ENCODE data around the gene KASH5.
A peak's percentile ranks its signal among the peaks of the same experiment; 100 is the strongest.

Gene KASH5

DNA sequence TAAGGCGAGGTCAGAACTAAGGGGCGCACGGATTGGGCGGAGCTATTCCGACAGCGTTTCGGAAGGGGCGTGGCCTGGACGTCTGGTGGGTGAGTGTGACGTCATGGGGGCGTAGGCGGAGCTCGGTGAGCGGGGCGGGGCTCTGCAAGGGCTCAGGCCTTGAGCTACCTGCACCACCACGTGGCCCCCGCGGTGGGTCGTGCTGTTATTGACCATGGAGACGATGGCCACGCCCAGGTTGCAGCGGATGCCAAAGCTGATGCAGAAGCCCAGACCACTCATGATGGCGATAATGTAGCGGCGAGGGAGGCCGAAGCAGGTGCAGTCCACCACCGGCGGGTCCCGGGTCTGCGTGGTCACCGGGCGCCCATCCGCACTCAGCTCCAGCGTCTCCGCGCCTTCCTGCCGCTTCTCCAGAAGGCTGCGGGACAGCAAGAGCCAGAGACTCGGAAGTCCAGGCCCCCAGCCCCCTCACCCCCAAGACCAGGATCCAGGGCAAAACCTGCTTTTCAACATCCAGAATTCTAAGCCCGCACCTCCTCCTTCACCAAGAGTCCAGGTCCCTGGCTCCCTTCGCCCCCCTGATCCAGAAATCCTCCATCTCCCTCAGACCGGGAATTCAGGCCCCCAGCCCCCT lies 48.5 kb downstream of the KASH5 start:
- Histone ChIP-seq H3K4me1 (ENCODE audit: control insufficient read depth, low read depth, low read length) (peaks cover 3% of the 10 kb centered on the region), H3K27ac (ENCODE audit: low read length) (no peak overlapping the region)

DNA sequence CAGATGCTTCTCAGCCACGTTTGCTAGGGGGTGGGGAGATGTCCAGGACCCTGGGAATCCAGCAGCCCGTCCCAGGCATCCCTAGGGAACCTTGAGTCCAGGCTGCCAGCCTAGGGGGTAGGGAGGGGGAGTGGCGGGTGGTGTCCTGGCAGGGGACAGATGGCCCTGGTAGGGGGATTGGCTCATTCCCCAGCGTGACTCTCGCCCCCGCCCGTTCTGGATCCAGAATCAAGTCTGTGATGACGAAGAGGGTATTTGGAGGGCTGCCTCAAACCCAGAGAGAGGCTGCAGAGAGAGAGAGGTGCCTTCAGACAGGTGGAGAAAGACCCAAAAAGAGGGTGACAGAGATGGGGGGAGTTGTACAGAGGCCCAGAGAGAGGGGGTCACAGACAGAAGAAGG lies 49.2 kb downstream of the KASH5 start:
- no peak overlapping the region for H3K9ac ChIP-seq (ENCODE audit: low read length)

More for the DNA sequence above, 48.5 kb downstream of the KASH5 start:
- Histone ChIP-seq H3K4me3 (ENCODE audit: low read length) (no peak overlapping the region), H3K9me3 (ENCODE audit: control insufficient read depth, low read depth, low read length) (no peaks in the 10 kb centered on the region), H3K27me3 (ENCODE audit: control insufficient read depth, insufficient read depth, low read length) (peaks cover 70% of the 10 kb centered on the region), H3K9ac (ENCODE audit: low read length) (no peak overlapping the region), H3K36me3 (ENCODE audit: control insufficient read depth, low read depth, low read length) (no peaks in the 10 kb centered on the region)

DNA sequence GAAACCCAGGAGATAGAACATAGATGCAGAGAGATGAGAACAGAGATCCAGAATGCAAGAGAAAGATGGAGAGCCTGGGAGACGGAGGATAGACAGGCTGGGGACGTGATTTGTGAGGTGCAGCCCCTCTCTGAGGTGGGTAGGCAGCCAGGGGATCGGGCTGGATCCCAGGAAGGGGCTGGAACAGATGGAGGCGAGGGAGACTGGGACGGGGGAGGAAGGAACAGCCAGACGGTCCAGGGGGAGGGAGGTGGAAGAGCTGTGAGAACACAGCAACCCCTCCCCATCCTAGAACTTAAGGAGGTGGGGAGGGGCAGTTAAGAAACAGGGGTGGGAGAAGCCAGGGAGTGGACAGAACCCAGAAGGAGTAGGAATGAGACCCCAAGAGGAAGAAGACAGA lies 50.2 kb downstream of the KASH5 start:
- Histone ChIP-seq H3K27ac (ENCODE audit: low read length) (no peak overlapping the region), H3K4me1 (ENCODE audit: control insufficient read depth, low read depth, low read length) (peaks cover 6% of the 10 kb centered on the region), H3K9me3 (ENCODE audit: control insufficient read depth, low read depth, low read length) (no peaks in the 10 kb centered on the region), H3K36me3 (ENCODE audit: control insufficient read depth, low read depth, low read length) (no peaks in the 10 kb centered on the region), H3K9ac (ENCODE audit: low read length) (no peak overlapping the region), H3K4me3 (ENCODE audit: low read length) (no peak overlapping the region), H3K27me3 (ENCODE audit: control insufficient read depth, insufficient read depth, low read length) (peaks cover 66% of the 10 kb centered on the region)

More for the DNA sequence above, 49.2 kb downstream of the KASH5 start:
- Histone ChIP-seq H3K27me3 (ENCODE audit: control insufficient read depth, insufficient read depth, low read length) (peaks cover 73% of the 10 kb centered on the region), H3K36me3 (ENCODE audit: control insufficient read depth, low read depth, low read length) (no peaks in the 10 kb centered on the region), H3K4me1 (ENCODE audit: control insufficient read depth, low read depth, low read length) (peaks cover 4% of the 10 kb centered on the region), H3K4me3 (ENCODE audit: low read length) (no peak overlapping the region), H3K9me3 (ENCODE audit: control insufficient read depth, low read depth, low read length) (no peaks in the 10 kb centered on the region), H3K27ac (ENCODE audit: low read length) (no peak overlapping the region)

DNA sequence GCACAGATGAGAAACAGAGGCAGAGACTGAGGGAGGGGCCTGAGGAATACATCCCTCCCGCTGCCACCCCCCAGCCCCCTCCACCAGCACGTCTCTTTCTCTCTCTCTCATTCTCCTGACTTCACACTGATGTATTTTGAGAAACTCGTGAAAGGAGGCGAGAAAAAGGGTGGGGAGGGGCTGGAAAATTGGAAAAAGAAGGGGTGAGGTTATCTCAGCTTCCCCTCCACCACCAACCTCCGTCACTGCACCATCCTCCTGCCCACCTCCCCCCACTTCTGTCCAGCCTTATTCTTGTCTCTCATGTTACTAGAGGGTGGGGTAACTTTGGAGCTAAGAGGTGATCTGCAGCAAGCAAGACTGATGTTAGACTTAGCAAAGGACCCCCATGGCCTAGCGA lies 51.8 kb downstream of the KASH5 start:
- H3K27ac ChIP-seq (ENCODE audit: low read length), result no peak overlapping the region
- peaks cover 6% of the 10 kb centered on the region for H3K4me1 ChIP-seq (ENCODE audit: control insufficient read depth, low read depth, low read length)
- no peak overlapping the region for H3K9ac ChIP-seq (ENCODE audit: low read length)
- no peak overlapping the region for H3K4me3 ChIP-seq (ENCODE audit: low read length)
- H3K36me3 ChIP-seq (ENCODE audit: control insufficient read depth, low read depth, low read length), result no peaks in the 10 kb centered on the region
- H3K9me3 ChIP-seq (ENCODE audit: control insufficient read depth, low read depth, low read length), result no peaks in the 10 kb centered on the region
- peaks cover 60% of the 10 kb centered on the region for H3K27me3 ChIP-seq (ENCODE audit: control insufficient read depth, insufficient read depth, low read length)

DNA sequence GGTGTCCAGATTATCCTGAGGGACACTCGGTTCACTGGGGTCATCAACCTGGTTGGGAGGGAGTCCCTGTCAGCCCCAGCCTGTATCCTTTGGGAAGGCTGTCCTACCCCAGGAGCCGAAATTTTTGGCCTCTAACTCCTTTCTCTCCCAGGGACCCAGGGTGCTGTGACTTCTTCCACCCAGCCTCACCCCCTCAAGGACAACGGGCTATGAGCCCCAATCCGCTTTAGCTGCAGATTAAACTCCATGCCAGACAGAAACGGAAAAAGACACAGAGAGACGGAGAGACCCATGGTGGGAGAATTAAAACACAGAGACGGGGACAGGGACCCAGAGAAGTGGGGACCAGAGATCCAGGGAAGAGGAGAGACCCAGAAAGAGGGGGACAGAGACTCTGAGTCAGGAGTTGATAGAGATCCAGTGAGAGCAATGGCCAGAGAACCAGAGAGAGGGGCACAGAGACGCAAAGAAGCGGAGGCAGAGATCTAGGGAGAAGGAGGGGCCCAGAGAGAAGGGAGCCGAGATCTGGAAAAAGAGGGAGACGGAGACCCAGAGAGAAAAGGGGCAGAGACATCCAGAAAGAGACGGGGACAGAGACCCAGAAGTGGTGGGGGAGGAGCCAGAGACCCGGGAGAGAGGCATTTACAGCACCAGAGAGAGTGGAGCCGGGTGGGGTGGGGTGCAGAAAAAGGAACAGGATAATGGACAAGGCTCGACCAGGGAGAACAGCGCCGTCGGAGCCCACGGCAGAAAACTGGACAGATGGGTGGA lies 52.6 kb downstream of the KASH5 start:
- Histone ChIP-seq H3K4me3 (ENCODE audit: low read length) (peak overlapping the region; percentile 33), H3K9ac (ENCODE audit: low read length) (no peak overlapping the region), H3K9me3 (ENCODE audit: control insufficient read depth, low read depth, low read length) (no peaks in the 10 kb centered on the region), H3K27me3 (ENCODE audit: control insufficient read depth, insufficient read depth, low read length) (peaks cover 60% of the 10 kb centered on the region), H3K4me1 (ENCODE audit: control insufficient read depth, low read depth, low read length) (peaks cover 6% of the 10 kb centered on the region), H3K27ac (ENCODE audit: low read length) (no peak overlapping the region), H3K36me3 (ENCODE audit: control insufficient read depth, low read depth, low read length) (no peaks in the 10 kb centered on the region)

DNA sequence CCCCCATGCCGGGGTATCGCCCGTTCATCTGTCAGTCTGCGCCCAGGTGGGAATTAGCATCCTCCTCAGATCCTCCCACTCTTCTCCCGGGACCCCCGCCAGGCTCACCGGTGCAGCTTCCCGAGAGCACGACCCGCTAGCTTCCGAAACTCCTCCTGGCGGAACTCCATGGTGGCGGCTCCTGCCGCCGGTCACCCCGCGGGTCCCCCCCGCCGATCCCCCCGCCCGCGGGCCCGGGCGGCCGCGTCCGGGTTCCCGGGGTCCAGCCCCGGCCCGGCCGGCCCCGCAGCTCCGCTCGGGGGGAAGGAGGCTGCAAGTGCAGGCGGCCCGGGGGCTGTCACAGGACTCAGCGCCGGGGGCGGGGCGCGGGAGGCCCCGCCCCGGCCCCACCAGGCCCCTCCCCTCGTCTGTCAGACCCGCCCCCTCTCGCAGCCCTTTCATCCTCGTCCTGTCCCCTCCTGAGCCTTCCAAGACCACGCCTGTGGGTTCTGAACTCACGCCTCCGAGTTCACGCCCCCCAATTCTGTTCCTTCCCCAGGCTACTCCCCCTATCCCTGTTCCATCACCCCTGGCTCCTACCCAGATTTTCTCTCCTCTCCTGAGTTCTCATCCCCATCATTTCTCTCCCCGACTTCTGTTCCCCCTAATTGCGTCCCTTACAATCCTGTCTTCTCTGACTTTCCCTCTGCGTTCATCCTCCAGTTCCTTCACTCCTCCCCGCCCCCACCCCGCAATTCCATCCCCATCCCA lies 53.3 kb downstream of the KASH5 start, which contains the start of gene SLC17A7:
SLC17A7 (minus strand) TSS at position 318 of the 750 bp plus-strand sequence; CDS start at position 170, 148 bp downstream.
- Histone ChIP-seq H3K9me3 (ENCODE audit: control insufficient read depth, low read depth, low read length) (no peaks in the 10 kb centered on the region), H3K27me3 (ENCODE audit: control insufficient read depth, insufficient read depth, low read length) (peaks cover 59% of the 10 kb centered on the region), H3K4me1 (ENCODE audit: control insufficient read depth, low read depth, low read length) (peaks cover 3% of the 10 kb centered on the region), H3K27ac (ENCODE audit: low read length) (no peak within 1 kb of the TSS), H3K4me3 (ENCODE audit: low read length) (peak within 1 kb of the TSS; percentile 52), H3K9ac (ENCODE audit: low read length) (no peak within 1 kb of the TSS), H3K36me3 (ENCODE audit: control insufficient read depth, low read depth, low read length) (peaks cover 1% of the 10 kb centered on the region)

DNA sequence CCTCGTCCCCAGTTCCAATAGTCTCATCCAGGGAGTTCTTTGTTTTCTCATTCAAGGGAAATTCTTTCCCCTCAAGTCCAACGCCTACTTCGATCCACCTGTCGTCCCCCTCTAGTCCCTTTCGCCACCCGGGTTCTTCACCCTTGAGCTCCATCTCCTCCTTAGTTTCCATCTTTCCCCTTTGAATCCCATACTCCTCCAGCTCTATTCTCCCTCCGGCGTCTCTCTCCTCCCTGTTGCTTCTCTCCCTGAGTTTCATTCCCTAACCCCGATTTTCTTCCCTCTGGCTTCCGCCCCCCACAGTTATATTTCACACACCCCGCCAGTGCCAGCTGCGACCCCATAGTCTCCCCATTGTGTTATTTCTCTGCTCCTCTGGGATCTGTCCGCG lies 53.9 kb downstream of the KASH5 start:
- no peak overlapping the region for H3K27ac ChIP-seq (ENCODE audit: low read length)
- H3K9ac ChIP-seq (ENCODE audit: low read length), result no peak overlapping the region
- peaks cover 53% of the 10 kb centered on the region for H3K27me3 ChIP-seq (ENCODE audit: control insufficient read depth, insufficient read depth, low read length)
- H3K36me3 ChIP-seq (ENCODE audit: control insufficient read depth, low read depth, low read length), result peaks cover 5% of the 10 kb centered on the region
- H3K4me3 ChIP-seq (ENCODE audit: low read length), result peak overlapping the region; percentile 52
- H3K4me1 ChIP-seq (ENCODE audit: control insufficient read depth, low read depth, low read length), result peaks cover 3% of the 10 kb centered on the region
- no peaks in the 10 kb centered on the region for H3K9me3 ChIP-seq (ENCODE audit: control insufficient read depth, low read depth, low read length)

DNA sequence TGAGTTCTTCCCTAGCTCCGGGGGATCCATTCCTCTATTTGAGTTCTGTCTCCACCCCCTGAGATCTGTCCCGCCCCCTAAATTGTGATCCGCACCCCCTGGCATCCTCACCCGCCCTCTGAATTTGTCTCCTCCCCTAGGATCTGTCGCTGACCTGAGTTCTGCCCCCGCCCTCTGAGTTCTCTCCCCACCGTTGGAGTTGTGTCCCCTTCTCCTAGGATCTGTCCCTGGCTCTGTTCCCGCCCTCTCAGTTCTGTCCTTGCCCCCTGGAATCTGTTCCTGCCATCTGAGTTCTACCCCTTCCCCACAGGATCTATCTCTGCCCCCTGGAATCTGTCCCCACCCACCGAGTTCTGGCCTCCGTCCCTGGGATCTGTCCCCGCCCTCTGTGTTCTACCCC lies 54.3 kb downstream of the KASH5 start:
- Histone ChIP-seq H3K36me3 (ENCODE audit: control insufficient read depth, low read depth, low read length) (peaks cover 5% of the 10 kb centered on the region), H3K4me3 (ENCODE audit: low read length) (peak overlapping the region; percentile 52), H3K9me3 (ENCODE audit: control insufficient read depth, low read depth, low read length) (no peaks in the 10 kb centered on the region), H3K4me1 (ENCODE audit: control insufficient read depth, low read depth, low read length) (peaks cover 3% of the 10 kb centered on the region), H3K27me3 (ENCODE audit: control insufficient read depth, insufficient read depth, low read length) (peaks cover 49% of the 10 kb centered on the region), H3K27ac (ENCODE audit: low read length) (no peak overlapping the region), H3K9ac (ENCODE audit: low read length) (no peak overlapping the region)

DNA sequence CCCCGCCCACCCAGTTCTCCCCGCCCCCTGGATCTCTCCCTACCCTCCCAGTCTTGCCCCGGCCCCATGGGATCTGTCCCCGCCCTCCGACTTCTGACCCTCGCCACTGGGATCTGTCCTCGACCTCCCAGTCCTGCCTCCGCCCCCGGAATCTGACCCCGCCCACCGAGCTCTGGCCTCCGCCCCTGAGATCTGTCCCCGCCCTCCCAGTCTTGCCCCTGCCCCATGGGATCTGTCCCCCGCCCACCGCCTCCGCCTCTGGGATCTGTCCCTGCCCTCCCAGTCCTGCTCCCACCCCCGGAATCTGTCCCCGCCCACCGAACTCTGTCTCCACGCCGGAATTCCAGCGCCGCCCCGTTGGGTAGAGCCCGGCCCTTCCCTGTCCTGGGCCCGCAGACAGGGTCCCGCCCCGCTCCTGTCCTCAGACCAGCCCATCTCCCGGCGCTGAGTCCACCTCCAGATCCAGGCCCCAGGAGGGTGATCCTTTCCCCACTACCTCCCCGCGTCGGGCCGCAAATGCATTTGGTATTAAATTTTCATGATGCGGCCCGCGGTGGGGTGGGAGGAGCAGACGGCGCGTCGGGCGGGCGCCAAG lies 54.8 kb downstream of the KASH5 start:
- H3K27me3 ChIP-seq (ENCODE audit: control insufficient read depth, insufficient read depth, low read length), result peaks cover 44% of the 10 kb centered on the region
- peaks cover 5% of the 10 kb centered on the region for H3K36me3 ChIP-seq (ENCODE audit: control insufficient read depth, low read depth, low read length)
- H3K9ac ChIP-seq (ENCODE audit: low read length), result peak overlapping the region; percentile 46
- H3K4me3 ChIP-seq (ENCODE audit: low read length), result peak overlapping the region; percentile 78
- no peaks in the 10 kb centered on the region for H3K9me3 ChIP-seq (ENCODE audit: control insufficient read depth, low read depth, low read length)
- peaks cover 3% of the 10 kb centered on the region for H3K4me1 ChIP-seq (ENCODE audit: control insufficient read depth, low read depth, low read length)
- H3K27ac ChIP-seq (ENCODE audit: low read length), result no peak overlapping the region

DNA sequence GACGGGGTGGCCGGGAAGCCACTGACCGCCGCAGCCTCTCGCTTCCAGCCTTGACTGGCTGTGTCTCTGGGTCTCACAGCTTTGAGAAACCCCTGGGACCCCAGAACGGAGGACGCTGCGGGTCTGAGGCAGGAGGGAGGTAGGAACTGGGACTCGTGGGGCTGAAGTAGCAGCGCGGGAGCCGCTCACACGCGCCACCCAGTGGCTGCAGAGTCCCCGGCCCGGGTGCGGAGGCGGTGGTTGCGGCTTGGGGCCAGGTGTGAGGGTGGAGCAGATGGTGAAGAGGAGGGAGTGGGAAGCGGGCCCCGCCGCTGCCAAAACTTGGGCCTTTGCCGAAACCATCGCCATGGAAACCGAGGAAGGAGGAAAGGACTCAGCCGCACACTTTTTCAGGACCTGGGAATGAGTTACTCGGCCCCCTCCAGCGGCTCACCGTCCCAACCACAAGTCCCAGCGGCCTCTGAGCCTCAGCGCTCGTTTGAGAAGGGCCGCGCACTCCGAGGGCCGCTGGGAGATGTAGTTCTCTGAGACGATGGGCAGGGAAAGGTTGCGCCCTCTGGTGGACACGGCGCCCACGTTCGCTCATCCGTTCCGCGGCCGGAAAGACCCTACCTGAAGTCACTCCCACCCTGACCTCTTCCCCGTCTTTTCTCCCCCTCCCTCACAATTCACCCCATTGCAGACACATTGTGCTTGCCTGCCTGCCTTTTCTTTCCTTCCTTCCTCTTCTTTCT lies 55.5 kb downstream of the KASH5 start:
- Histone ChIP-seq H3K4me1 (ENCODE audit: control insufficient read depth, low read depth, low read length) (peaks cover 3% of the 10 kb centered on the region), H3K27me3 (ENCODE audit: control insufficient read depth, insufficient read depth, low read length) (peaks cover 38% of the 10 kb centered on the region), H3K9me3 (ENCODE audit: control insufficient read depth, low read depth, low read length) (no peaks in the 10 kb centered on the region), H3K9ac (ENCODE audit: low read length) (peak overlapping the region; percentile 46), H3K4me3 (ENCODE audit: low read length) (peak overlapping the region; percentile 78), H3K36me3 (ENCODE audit: control insufficient read depth, low read depth, low read length) (peaks cover 5% of the 10 kb centered on the region), H3K27ac (ENCODE audit: low read length) (no peak overlapping the region)

All from iPS-18a (cell line).